AG09309 (cell line): Measurements from ENCODE around the gene FNDC10.

ENCODE experiments used
- DNase-seq: peaks from one replicate; pipeline ENCODE4 v3.0.0-alpha.2; 2010; ENCODE audit warnings: low read depth
- H3K4me3 ChIP-seq: 2 replicates; pipeline ENCODE4 v1.5.1; 2011; ENCODE audit warnings: mild to moderate bottlenecking, low read depth, low read length, moderate library complexity; ENCODE audit not compliant: control insufficient read depth
- TF ChIP-seq, protein P1 (sequence below): IDR thresholded peaks from 2 replicates; pipeline ENCODE4 v1.5.1; 2011; ENCODE audit warnings: mild to moderate bottlenecking, low read depth, low read length, inconsistent platforms; ENCODE audit not compliant: insufficient read depth, control insufficient read depth; ENCODE audit errors: missing control alignments

The FNDC10 gene

GRCh38 chr1:1567152-1567875 is 32.6 kb downstream of the FNDC10 start:
- no peak for DNase-seq
- no peak overlapping the region for H3K4me3 ChIP-seq
- TF ChIP-seq, protein P1, sequence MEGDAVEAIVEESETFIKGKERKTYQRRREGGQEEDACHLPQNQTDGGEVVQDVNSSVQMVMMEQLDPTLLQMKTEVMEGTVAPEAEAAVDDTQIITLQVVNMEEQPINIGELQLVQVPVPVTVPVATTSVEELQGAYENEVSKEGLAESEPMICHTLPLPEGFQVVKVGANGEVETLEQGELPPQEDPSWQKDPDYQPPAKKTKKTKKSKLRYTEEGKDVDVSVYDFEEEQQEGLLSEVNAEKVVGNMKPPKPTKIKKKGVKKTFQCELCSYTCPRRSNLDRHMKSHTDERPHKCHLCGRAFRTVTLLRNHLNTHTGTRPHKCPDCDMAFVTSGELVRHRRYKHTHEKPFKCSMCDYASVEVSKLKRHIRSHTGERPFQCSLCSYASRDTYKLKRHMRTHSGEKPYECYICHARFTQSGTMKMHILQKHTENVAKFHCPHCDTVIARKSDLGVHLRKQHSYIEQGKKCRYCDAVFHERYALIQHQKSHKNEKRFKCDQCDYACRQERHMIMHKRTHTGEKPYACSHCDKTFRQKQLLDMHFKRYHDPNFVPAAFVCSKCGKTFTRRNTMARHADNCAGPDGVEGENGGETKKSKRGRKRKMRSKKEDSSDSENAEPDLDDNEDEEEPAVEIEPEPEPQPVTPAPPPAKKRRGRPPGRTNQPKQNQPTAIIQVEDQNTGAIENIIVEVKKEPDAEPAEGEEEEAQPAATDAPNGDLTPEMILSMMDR, result no peak

- no peak for DNase-seq
- no peak overlapping the region for H3K4me3 ChIP-seq
- TF ChIP-seq, protein P1, result no peak
Measured at GRCh38 chr1:1565340-1565739, 34.6 kb downstream of the FNDC10 start.

- TF ChIP-seq, protein P1, result no peak
- no peak overlapping the region for H3K4me3 ChIP-seq
- no peak for DNase-seq
Measured at GRCh38 chr1:1564268-1564667, 35.7 kb downstream of the FNDC10 start.

DNA sequence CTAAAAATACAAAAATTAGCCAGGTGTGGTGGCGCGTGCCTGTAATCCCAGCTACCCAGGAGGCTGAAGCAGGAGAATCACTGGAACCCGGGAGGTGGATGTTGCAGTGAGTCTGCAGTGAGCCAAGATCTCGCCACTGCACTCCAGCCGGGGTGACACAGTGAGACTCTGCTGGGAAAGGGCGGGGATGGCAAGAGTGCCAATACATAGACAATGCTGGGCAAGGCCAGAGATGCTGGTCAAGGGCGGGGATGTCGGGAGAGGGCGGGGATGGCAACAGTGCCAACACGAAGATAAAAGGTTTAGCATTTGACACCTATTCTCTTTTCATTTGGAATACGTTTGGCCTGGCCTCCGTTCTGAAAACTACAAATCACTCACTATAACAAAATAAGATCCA is 36.2 kb downstream of the FNDC10 start:
- TF ChIP-seq, protein P1, result no peak
- DNase-seq, result no peak
- no peak overlapping the region for H3K4me3 ChIP-seq

- TF ChIP-seq, protein P1, result no peak
- DNase-seq, result no peak
Measured at GRCh38 chr1:1562556-1563195, 37.3 kb downstream of the FNDC10 start.

DNA sequence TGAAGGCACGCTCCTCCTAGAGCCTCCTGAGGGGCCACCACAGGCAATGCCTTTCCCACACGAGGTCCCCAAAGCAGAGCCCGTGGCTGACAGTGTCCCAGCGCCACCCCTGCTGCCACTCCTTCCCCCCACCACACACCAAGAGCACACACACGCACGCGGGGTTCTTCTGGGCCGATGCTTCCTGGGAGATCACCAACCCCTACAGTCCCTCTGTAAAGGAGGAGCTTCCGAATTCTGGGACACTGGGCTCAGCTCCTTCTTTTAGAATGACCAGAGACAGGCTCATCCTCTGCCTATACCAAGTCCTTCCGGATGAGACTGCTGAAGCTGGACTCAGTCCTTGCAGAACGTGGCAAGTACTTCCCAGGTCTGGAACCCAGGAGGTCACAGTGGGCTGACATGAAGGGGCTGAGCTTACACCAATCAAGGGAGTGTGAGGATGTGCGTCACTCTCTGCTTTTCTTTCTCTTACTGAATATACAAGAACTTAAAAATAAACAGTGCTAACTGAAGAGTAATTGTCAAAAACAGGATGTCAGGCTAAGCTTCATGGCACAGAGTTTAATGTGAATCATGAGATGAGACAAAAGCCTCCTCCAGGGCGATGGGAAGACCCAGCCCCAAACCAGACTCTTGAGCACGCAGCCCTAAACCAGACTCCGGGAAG is 38.0 kb downstream of the FNDC10 start:
- no peak for DNase-seq
- H3K4me3 ChIP-seq, result no peak overlapping the region
- TF ChIP-seq, protein P1, result no peak

More at GRCh38 chr1:1562556-1563195, 37.3 kb downstream of the FNDC10 start:
- H3K4me3 ChIP-seq, result no peak overlapping the region
